HepG2 (cell line): ENCODE results near the gene C4BPA. TPM values are rescaled to one million over a fixed set of nuclear protein-coding genes. Genes with fewer than 3 reads are reported as not detected.
A peak's percentile ranks its signal among the peaks of the same experiment; 100 is the strongest.

Source experiments
- ARID5B ChIP-seq: IDR thresholded peaks from 2 replicates; pipeline ENCODE4 v1.4.0; 2020; ENCODE audit warnings: mild to moderate bottlenecking, missing genetic modification reagents
- ARNT2 ChIP-seq: sonication (generic); formaldehyde crosslinking; IDR thresholded peaks from 2 replicates; pipeline ENCODE4 v1.8.0; 2022; ENCODE audit warnings: mild to moderate bottlenecking, low read depth, missing genetic modification reagents, moderate library complexity
- ATF7 ChIP-seq, 2 experiments: fragments of 450-650 bp in 1 of 2; sonication (generic) in 1 of 2; formaldehyde crosslinking in 1 of 2; IDR thresholded peaks; 2 replicates each; pipeline versions ENCODE4 v1.4.0 to v1.6.1; 2016 to 2020; ENCODE audit warnings: antibody characterized with exemption in 1 of 2, mild to moderate bottlenecking in 1 of 2, missing genetic modification reagents in 1 of 2
- HES4 ChIP-seq: sonication (generic); formaldehyde crosslinking; IDR thresholded peaks from 2 replicates; pipeline ENCODE4 v1.9.0; 2021; ENCODE audit warnings: mild to moderate bottlenecking, missing genetic modification reagents, borderline replicate concordance
- IKZF5 ChIP-seq: IDR thresholded peaks from 2 replicates; pipeline ENCODE4 v1.6.1; 2018; ENCODE audit warnings: missing genetic modification reagents, mild to moderate bottlenecking, missing compliant biosample characterization
- MAFK ChIP-seq, 2 experiments: IDR thresholded peaks in 1 of 2; conservative IDR thresholded peaks in 1 of 2; 2 replicates each; pipeline ENCODE4 v1.6.1; 2011; ENCODE audit warnings: improper control_type of control experiment in 2 of 2, low read length in 2 of 2
- MTA3 ChIP-seq: sonication (generic); formaldehyde crosslinking; IDR thresholded peaks from 2 replicates; pipeline ENCODE4 v1.4.0; 2020; ENCODE audit warnings: missing genetic modification reagents
- NFE2L1 ChIP-seq: sonication (generic); formaldehyde crosslinking; IDR thresholded peaks from 2 replicates; pipeline ENCODE4 v1.4.0; 2020; ENCODE audit warnings: missing genetic modification reagents, mild to moderate bottlenecking, borderline replicate concordance
- ZFP1 ChIP-seq: IDR thresholded peaks from 2 replicates; pipeline ENCODE4 v1.6.1; 2016
- ZNF205 ChIP-seq: IDR thresholded peaks from 2 replicates; pipeline ENCODE4 v1.6.1; 2018; ENCODE audit warnings: missing biosample characterization, missing genetic modification reagents
- ZNF556 ChIP-seq: sonication (generic); formaldehyde crosslinking; IDR thresholded peaks from 2 replicates; pipeline ENCODE4 v1.4.0; 2020; ENCODE audit warnings: mild to moderate bottlenecking, missing genetic modification reagents, borderline replicate concordance
- ZNF597 ChIP-seq: sonication (generic); formaldehyde crosslinking; IDR thresholded peaks from 2 replicates; pipeline ENCODE4 v1.5.0; 2020; ENCODE audit warnings: missing genetic modification reagents
- ZNF772 ChIP-seq: sonication (generic); formaldehyde crosslinking; IDR thresholded peaks from 2 replicates; pipeline ENCODE4 v1.5.0; 2020; ENCODE audit warnings: mild to moderate bottlenecking, missing genetic modification reagents
- ZNF83 ChIP-seq: sonication (generic); formaldehyde crosslinking; IDR thresholded peaks from 2 replicates; pipeline ENCODE4 v1.4.0; 2020; ENCODE audit warnings: missing genetic modification reagents, mild to moderate bottlenecking, borderline replicate concordance
- ZNF841 ChIP-seq: sonication (generic); formaldehyde crosslinking; IDR thresholded peaks from 2 replicates; pipeline ENCODE4 v1.8.1; 2023; ENCODE audit warnings: missing genetic modification reagents, borderline replicate concordance
- polyA plus RNA-seq, 8 experiments: library from polyadenylated mRNA; depleted of rRNA in 3 of 8; stranded (reverse) in 7 of 8; unstranded in 1 of 8; fragments of >200 nt; fragmentation: Illumina TruSeq in 4 of 8; extraction: Trizol in 4 of 8; gene quantifications; 2 replicates each; pipeline versions ENCODE4 v1.2.1 to v1.2.3, GENCODE V29; 2011 to 2016; ENCODE audit warnings: low read depth in 4 of 8, missing spikeins in 1 of 8, mixed read lengths in 1 of 8; ENCODE audit not compliant: insufficient read depth in 1 of 8
- total RNA-seq, 5 experiments: library from RNA; depleted of rRNA; stranded (reverse); fragments of >200 nt; fragmentation: Illumina TruSeq; extraction: Trizol; gene quantifications; 2 replicates each; pipeline ENCODE4 v1.2.3, GENCODE V29; 2016; ENCODE audit warnings: low read depth in 1 of 5
- TF ChIP-seq, protein P1 (sequence below): sonication (generic); formaldehyde crosslinking; IDR thresholded peaks from 2 replicates; pipeline ENCODE4 v1.5.0; 2020; ENCODE audit warnings: missing genetic modification reagents, mild to moderate bottlenecking, borderline replicate concordance
- TF ChIP-seq, protein P2 (sequence below): sonication (generic); formaldehyde crosslinking; IDR thresholded peaks from 2 replicates; pipeline ENCODE4 v1.5.1; 2020; ENCODE audit warnings: mild to moderate bottlenecking, missing genetic modification reagents

Gene C4BPA
- total and polyA plus RNA-seq, 2 of the 13 experiments (the other 11 are each of a cell fraction or from before 2014, with no cell fraction given): 32.1 to 60.1 TPM

GRCh38 chr1:207152792-207153468 is 48.9 kb downstream of the C4BPA start (continued):
- TF ChIP-seq ZNF556 (CRISPR knock-in tag) (no peak), MAFK (conservative IDR thresholded peaks at IDR 0.05 in 1 of 2, IDR thresholded peaks at IDR 0.05 in 1 of 2; ENCODE audit: low read length in 2 of 2) (no peak), ZNF841 (peak; percentile 36; the same call in 1 of the 2 replicates), HES4 (CRISPR knock-in tag) (no peak), ZNF772 (CRISPR knock-in tag) (no peak), ARID5B (CRISPR knock-in tag) (peak; percentile 51; the same call in 1 of the 2 replicates), ZNF597 (CRISPR knock-in tag) (no peak), IKZF5 (CRISPR knock-in tag) (0 out of 2 replicates have a peak, but pooled peaks have one; percentile 44), ZNF83 (CRISPR knock-in tag) (no peak), ZFP1 (CRISPR knock-in tag) (no peak), ARNT2 (no peak), ZNF205 (CRISPR knock-in tag) (no peak), NFE2L1 (CRISPR knock-in tag) (no peak), MTA3 (CRISPR knock-in tag) (no peak), ATF7 (IDR thresholded peaks at IDR 0.05) (0 out of 2 replicates have a peak, but pooled peaks have one; percentile 29), ATF7 (CRISPR knock-in tag; IDR thresholded peaks at IDR 0.05) (no peak)
- TF ChIP-seq, protein P1, sequence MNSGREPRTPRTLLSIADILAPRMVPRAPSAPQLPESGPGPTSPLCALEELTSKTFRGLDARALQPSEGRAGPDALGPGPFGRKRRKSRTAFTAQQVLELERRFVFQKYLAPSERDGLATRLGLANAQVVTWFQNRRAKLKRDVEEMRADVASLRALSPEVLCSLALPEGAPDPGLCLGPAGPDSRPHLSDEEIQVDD: no peak
- TF ChIP-seq, protein P2, sequence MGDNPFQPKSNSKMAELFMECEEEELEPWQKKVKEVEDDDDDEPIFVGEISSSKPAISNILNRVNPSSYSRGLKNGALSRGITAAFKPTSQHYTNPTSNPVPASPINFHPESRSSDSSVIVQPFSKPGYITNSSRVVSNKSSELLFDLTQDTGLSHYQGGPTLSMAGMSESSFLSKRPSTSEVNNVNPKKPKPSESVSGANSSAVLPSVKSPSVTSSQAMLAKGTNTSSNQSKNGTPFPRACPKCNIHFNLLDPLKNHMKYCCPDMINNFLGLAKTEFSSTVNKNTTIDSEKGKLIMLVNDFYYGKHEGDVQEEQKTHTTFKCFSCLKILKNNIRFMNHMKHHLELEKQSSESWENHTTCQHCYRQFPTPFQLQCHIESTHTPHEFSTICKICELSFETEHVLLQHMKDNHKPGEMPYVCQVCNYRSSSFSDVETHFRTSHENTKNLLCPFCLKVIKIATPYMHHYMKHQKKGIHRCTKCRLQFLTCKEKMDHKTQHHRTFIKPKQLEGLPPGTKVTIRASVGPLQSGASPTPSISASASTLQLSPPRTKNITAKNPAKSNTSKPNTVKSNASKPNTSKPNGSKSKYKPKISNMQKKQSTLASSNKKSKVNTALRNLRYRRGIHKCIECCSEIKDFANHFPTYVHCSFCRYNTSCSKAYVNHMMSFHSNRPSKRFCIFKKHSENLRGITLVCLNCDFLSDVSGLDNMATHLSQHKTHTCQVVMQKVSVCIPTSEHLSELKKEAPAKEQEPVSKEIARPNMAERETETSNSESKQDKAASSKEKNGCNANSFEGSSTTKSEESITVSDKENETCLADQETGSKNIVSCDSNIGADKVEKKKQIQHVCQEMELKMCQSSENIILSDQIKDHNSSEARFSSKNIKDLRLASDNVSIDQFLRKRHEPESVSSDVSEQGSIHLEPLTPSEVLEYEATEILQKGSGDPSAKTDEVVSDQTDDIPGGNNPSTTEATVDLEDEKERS (CRISPR knock-in tag): peak; percentile 88
